GM19372 (cell line): Measurements from ENCODE around the gene KRTAP2-2.
"Not testable (repeated sequence)": the region's sequence is repeated elsewhere in the genome, so short reads cannot be mapped to it uniquely, and the experiment has no call there.

Source experiments
- ATAC-seq: cut with Tn5 transposase; IDR thresholded peaks from one replicate; pipeline ENCODE4 v1.9.1; 2021; ENCODE audit warnings: mild to moderate bottlenecking, low read depth, moderate library complexity; ENCODE audit not compliant: unreplicated experiment

Gene KRTAP2-2

GRCh38 chr17:41065016-41065689, 10.1 kb upstream of the KRTAP2-2 start:
- not testable (repeated sequence) for ATAC-seq

- no peak for ATAC-seq
Observed at GRCh38 chr17:41064301-41064700, 9.3 kb upstream of the KRTAP2-2 start.

GRCh38 chr17:41063449-41063848, 8.4 kb upstream of the KRTAP2-2 start:
- no peak for ATAC-seq

GRCh38 chr17:41061964-41062363, 6.9 kb upstream of the KRTAP2-2 start:
- ATAC-seq, result no peak

- ATAC-seq, result no peak
Observed at GRCh38 chr17:41060052-41060604, 5.1 kb upstream of the KRTAP2-2 start, which contains the start of gene KRTAP2-3. Gene KRTAP2-3 (minus strand): TSS chr17:41060114. CDS start chr17:41060050, 64 bp downstream.

GRCh38 chr17:41059276-41060051, 4.4 kb upstream of the KRTAP2-2 start:
- not testable (repeated sequence) for ATAC-seq

- ATAC-seq, result no peak
Observed at GRCh38 chr17:41058741-41059140, 3.7 kb upstream of the KRTAP2-2 start.

GRCh38 chr17:41057547-41057946, 2.5 kb upstream of the KRTAP2-2 start:
- no peak for ATAC-seq

- not testable (repeated sequence) for ATAC-seq
Observed at GRCh38 chr17:41054556-41054955, 474 bp downstream of the KRTAP2-2 start.

GRCh38 chr17:41054025-41054424, 1.0 kb downstream of the KRTAP2-2 start:
- ATAC-seq, result no peak

- no peak for ATAC-seq
Observed at GRCh38 chr17:41052566-41052965, 2.5 kb downstream of the KRTAP2-2 start.

GRCh38 chr17:41049110-41049509, 5.9 kb downstream of the KRTAP2-2 start:
- no peak for ATAC-seq

- no peak for ATAC-seq
Observed at GRCh38 chr17:41048441-41048840, 6.6 kb downstream of the KRTAP2-2 start.

GRCh38 chr17:41046735-41047465, 8.1 kb downstream of the KRTAP2-2 start, which contains the start of gene KRTAP2-1:
Gene KRTAP2-1 (minus strand): TSS chr17:41047316. CDS start chr17:41047267, 49 bp downstream.
- ATAC-seq, result not testable (repeated sequence)

GRCh38 chr17:41042953-41043352, 12.1 kb downstream of the KRTAP2-2 start:
- no peak for ATAC-seq

- ATAC-seq, result not testable (repeated sequence)
Observed at GRCh38 chr17:41040783-41041571, 14.1 kb downstream of the KRTAP2-2 start, which contains the start of gene KRTAP1-1. Gene KRTAP1-1 (minus strand): TSS chr17:41041450. CDS start chr17:41041397, 53 bp downstream.

GRCh38 chr17:41037853-41038350, 17.1 kb downstream of the KRTAP2-2 start:
- ATAC-seq, result no peak

- not testable (repeated sequence) for ATAC-seq
Observed at GRCh38 chr17:41034346-41034935, 20.6 kb downstream of the KRTAP2-2 start, which contains the start of gene KRTAP1-3. Gene KRTAP1-3 (minus strand): TSS chr17:41034874. CDS start chr17:41034821, 53 bp downstream.

GRCh38 chr17:41029633-41030245, 25.3 kb downstream of the KRTAP2-2 start, which contains the start of gene KRTAP1-4:
Gene KRTAP1-4 (minus strand): TSS chr17:41030195. CDS start chr17:41030078, 117 bp downstream.
- no peak for ATAC-seq
